Measurements from ENCODE around the gene LRRN1. TPM values are rescaled to one million over a fixed set of nuclear protein-coding genes. Genes with fewer than 3 reads are reported as not detected.

LRRN1 gene
- total and polyA plus RNA-seq, 2 experiments from 2014 or later: 27.9 to 28.5 TPM

GRCh38 chr3:3855056-3855455 is 55.8 kb downstream of the LRRN1 start:
- DNase-seq (ENCODE audit: low spot score): no peak

GRCh38 chr3:3860235-3860634 is 61.0 kb downstream of the LRRN1 start:
- Histone ChIP-seq H3K27ac (no peak overlapping the region), H3K9me2 (replicated peaks; ENCODE audit: insufficient read depth) (no peaks in the 10 kb centered on the region), H3K4me1 (ENCODE audit: insufficient read depth) (no peaks in the 10 kb centered on the region), H4K20me1 (ENCODE audit: insufficient read depth, poor library complexity, severe bottlenecking) (no peaks in the 10 kb centered on the region), H3K79me2 (no peaks in the 10 kb centered on the region), H3K36me3 (replicated peaks; ENCODE audit: insufficient read depth, low read depth) (no peaks in the 10 kb centered on the region), H3K27me3 (no peaks in the 10 kb centered on the region), H3K9me3 (ENCODE audit: low read depth) (no peaks in the 10 kb centered on the region), H2AFZ (no peak overlapping the region), H3K4me3 (no peak overlapping the region), H3K4me2 (no peak overlapping the region)
- no peak for DNase-seq (ENCODE audit: low spot score)
- WGBS (ENCODE audit: low lambda C conversion rate, missing lambda C conversion rate): 81% methylated on average over 2 of the region's 2 CpGs
- TF ChIP-seq EZH2 (IDR thresholded peaks at IDR 0.05; ENCODE audit: borderline replicate concordance) (no peak), EZH2phosphoT487 (IDR thresholded peaks at IDR 0.05; ENCODE audit: low read depth, severe bottlenecking, unreplicated experiment) (no peak), CTCF (IDR thresholded peaks at IDR 0.05; ENCODE audit: poor library complexity) (no peak)

More at GRCh38 chr3:3855056-3855455, 55.8 kb downstream of the LRRN1 start:
- Histone ChIP-seq H3K4me2 (no peak overlapping the region), H3K4me1 (ENCODE audit: insufficient read depth) (no peaks in the 10 kb centered on the region), H3K79me2 (no peaks in the 10 kb centered on the region), H2AFZ (no peak overlapping the region), H3K9me3 (ENCODE audit: low read depth) (no peaks in the 10 kb centered on the region), H3K27ac (no peak overlapping the region), H3K9me2 (replicated peaks; ENCODE audit: insufficient read depth) (no peaks in the 10 kb centered on the region), H4K20me1 (ENCODE audit: insufficient read depth, poor library complexity, severe bottlenecking) (no peaks in the 10 kb centered on the region), H3K4me3 (no peak overlapping the region), H3K27me3 (no peaks in the 10 kb centered on the region), H3K36me3 (replicated peaks; ENCODE audit: insufficient read depth, low read depth) (no peaks in the 10 kb centered on the region)
- TF ChIP-seq EZH2 (IDR thresholded peaks at IDR 0.05; ENCODE audit: borderline replicate concordance): no peak
- no peak for TF ChIP-seq EZH2phosphoT487 (IDR thresholded peaks at IDR 0.05; ENCODE audit: low read depth, severe bottlenecking, unreplicated experiment)
- TF ChIP-seq CTCF (IDR thresholded peaks at IDR 0.05; ENCODE audit: poor library complexity): no peak

GRCh38 chr3:3862534-3862933 is 63.3 kb downstream of the LRRN1 start:
- Histone ChIP-seq H4K20me1 (ENCODE audit: insufficient read depth, poor library complexity, severe bottlenecking) (no peaks in the 10 kb centered on the region), H3K9me3 (ENCODE audit: low read depth) (no peaks in the 10 kb centered on the region), H2AFZ (no peak overlapping the region), H3K36me3 (replicated peaks; ENCODE audit: insufficient read depth, low read depth) (no peaks in the 10 kb centered on the region), H3K27ac (no peak overlapping the region), H3K4me3 (no peak overlapping the region), H3K4me1 (ENCODE audit: insufficient read depth) (no peaks in the 10 kb centered on the region), H3K27me3 (no peaks in the 10 kb centered on the region), H3K79me2 (no peaks in the 10 kb centered on the region), H3K4me2 (no peak overlapping the region), H3K9me2 (replicated peaks; ENCODE audit: insufficient read depth) (no peaks in the 10 kb centered on the region)
- WGBS (ENCODE audit: low lambda C conversion rate, missing lambda C conversion rate): 96% methylated on average over 5 of the region's 5 CpGs
- no peak for DNase-seq (ENCODE audit: low spot score)
- TF ChIP-seq EZH2 (IDR thresholded peaks at IDR 0.05; ENCODE audit: borderline replicate concordance) (no peak), EZH2phosphoT487 (IDR thresholded peaks at IDR 0.05; ENCODE audit: low read depth, severe bottlenecking, unreplicated experiment) (no peak), CTCF (IDR thresholded peaks at IDR 0.05; ENCODE audit: poor library complexity) (no peak)

DNA sequence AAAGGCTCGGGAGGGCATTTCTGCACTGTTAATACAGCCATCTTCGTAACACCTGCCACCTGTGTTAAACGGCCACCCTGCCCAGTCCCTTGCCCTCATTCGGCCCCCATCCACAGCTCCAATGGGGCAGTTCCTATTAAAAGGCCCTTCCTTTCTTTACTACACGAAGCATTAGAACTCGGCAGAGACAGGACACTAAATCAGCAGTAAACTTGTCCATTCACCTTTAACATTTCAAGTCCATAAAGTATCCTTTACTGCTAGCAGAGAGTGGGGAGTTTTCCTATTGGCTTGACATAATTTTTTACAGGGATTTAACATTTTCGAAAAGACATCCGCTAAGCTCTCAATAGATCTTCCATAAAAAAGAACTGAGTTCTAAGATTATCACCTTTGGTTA is 76.3 kb downstream of the LRRN1 start:
- Histone ChIP-seq H3K79me2 (no peaks in the 10 kb centered on the region), H3K9me2 (replicated peaks; ENCODE audit: insufficient read depth) (no peaks in the 10 kb centered on the region), H3K9me3 (ENCODE audit: low read depth) (no peaks in the 10 kb centered on the region), H4K20me1 (ENCODE audit: insufficient read depth, poor library complexity, severe bottlenecking) (no peaks in the 10 kb centered on the region), H3K36me3 (replicated peaks; ENCODE audit: insufficient read depth, low read depth) (no peaks in the 10 kb centered on the region), H3K4me3 (no peak overlapping the region), H3K27me3 (no peaks in the 10 kb centered on the region), H3K27ac (no peak overlapping the region), H3K4me1 (ENCODE audit: insufficient read depth) (no peaks in the 10 kb centered on the region), H3K4me2 (no peak overlapping the region), H2AFZ (no peak overlapping the region)
- WGBS (ENCODE audit: low lambda C conversion rate, missing lambda C conversion rate): 75% methylated on average over 7 of the region's 8 CpGs
- TF ChIP-seq CTCF (IDR thresholded peaks at IDR 0.05; ENCODE audit: poor library complexity) (no peak), EZH2 (IDR thresholded peaks at IDR 0.05; ENCODE audit: borderline replicate concordance) (no peak), EZH2phosphoT487 (IDR thresholded peaks at IDR 0.05; ENCODE audit: low read depth, severe bottlenecking, unreplicated experiment) (no peak)
- DNase-seq (ENCODE audit: low spot score): no peak
